NT2/D1 (cell line): ENCODE measurements around the gene LMOD3.

ENCODE experiments used
- DNase-seq: peaks from one replicate; pipeline ENCODE4 v3.0.0-alpha.2; 2011; ENCODE audit warnings: low read depth, low spot score
- H3K27me3 ChIP-seq: 2 replicates; pipeline ENCODE4 v1.6.0; 2011; ENCODE audit warnings: mild to moderate bottlenecking; ENCODE audit not compliant: insufficient read length, insufficient read depth
- H3K36me3 ChIP-seq: 2 replicates; pipeline ENCODE4 v1.6.1; 2011; ENCODE audit warnings: mild to moderate bottlenecking, low read length, mixed read lengths; ENCODE audit not compliant: insufficient read depth, insufficient read length
- H3K4me1 ChIP-seq: 2 replicates; pipeline ENCODE4 v1.5.1; 2011; ENCODE audit not compliant: insufficient read depth, insufficient read length
- H3K4me3 ChIP-seq: 2 replicates; pipeline ENCODE4 v1.5.1; 2011; ENCODE audit warnings: low read depth; ENCODE audit not compliant: insufficient read length
- H3K9ac ChIP-seq: 2 replicates; pipeline ENCODE4 v1.6.0; 2011; ENCODE audit warnings: low read depth; ENCODE audit not compliant: insufficient read length
- H3K9me3 ChIP-seq: 2 replicates; pipeline ENCODE4 v1.5.1; 2011; ENCODE audit warnings: mild to moderate bottlenecking, low read length; ENCODE audit not compliant: insufficient read depth
- SUZ12 ChIP-seq: IDR thresholded peaks from 2 replicates; pipeline ENCODE4 v1.6.1; 2011; ENCODE audit not compliant: insufficient read length, insufficient read depth; ENCODE audit errors: extremely low read depth
- YY1 ChIP-seq: IDR thresholded peaks from 2 replicates; pipeline ENCODE4 v1.6.1; 2011; ENCODE audit not compliant: insufficient read length, insufficient read depth
- ZNF274 ChIP-seq: IDR thresholded peaks from 2 replicates; pipeline ENCODE4 v1.6.1; 2011; ENCODE audit warnings: mild to moderate bottlenecking, low read depth, low read length

Gene LMOD3

GRCh38 chr3:69058180-69058946, 64.0 kb downstream of the LMOD3 start:
- TF ChIP-seq ZNF274 = no peak
- TF ChIP-seq SUZ12 = no peak
- TF ChIP-seq YY1 = no peak
- no peaks in the 10 kb centered on the region for H3K27me3 ChIP-seq
- no peaks in the 10 kb centered on the region for H3K4me1 ChIP-seq
- no peak for DNase-seq
- no peak overlapping the region for H3K9ac ChIP-seq
- no peaks in the 10 kb centered on the region for H3K9me3 ChIP-seq
- peaks cover 90% of the 10 kb centered on the region for H3K36me3 ChIP-seq
- no peak overlapping the region for H3K4me3 ChIP-seq
